ENCODE results near the gene MYPN.

Gene MYPN

DNA sequence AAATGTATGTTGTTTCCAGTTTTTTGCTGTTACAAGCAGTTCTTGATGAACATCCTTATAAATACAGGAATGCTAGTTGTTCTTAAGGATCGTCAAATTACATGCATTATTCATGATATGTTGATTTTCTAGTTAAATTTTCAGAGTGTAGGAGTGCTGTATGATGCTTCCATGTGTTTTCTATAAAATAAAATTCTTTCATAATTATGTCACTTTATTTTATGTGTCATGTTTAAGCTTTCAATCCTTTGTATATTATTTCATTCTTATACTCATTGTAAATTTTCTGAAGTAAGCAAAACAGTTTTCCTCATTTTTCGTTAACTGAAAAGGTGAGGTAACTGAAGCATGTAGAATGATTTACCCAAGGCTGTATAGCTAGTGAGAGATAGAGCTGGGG is 16.8 kb upstream of the MYPN start:
- no peak for DNase-seq

GRCh38 chr10:68095153-68095552 is 14.1 kb upstream of the MYPN start:
- no peak for DNase-seq

GRCh38 chr10:68096913-68097516 is 12.3 kb upstream of the MYPN start:
- DNase-seq: no peak

- DNase-seq: no peak
Measured at GRCh38 chr10:68099736-68100135, 9.6 kb upstream of the MYPN start.

GRCh38 chr10:68101066-68101465 is 8.2 kb upstream of the MYPN start:
- no peak for DNase-seq

- DNase-seq: no peak
Measured at GRCh38 chr10:68103261-68103878, 5.9 kb upstream of the MYPN start.

GRCh38 chr10:68103901-68104300 is 5.4 kb upstream of the MYPN start:
- DNase-seq: no peak

GRCh38 chr10:68105820-68106219 is 3.5 kb upstream of the MYPN start:
- no peak for DNase-seq

GRCh38 chr10:68106656-68107055 is 2.6 kb upstream of the MYPN start:
- no peak for DNase-seq

GRCh38 chr10:68107651-68108050 is 1.6 kb upstream of the MYPN start:
- no peak for DNase-seq

GRCh38 chr10:68108051-68108450 is 1.2 kb upstream of the MYPN start:
- DNase-seq: no peak

DNA sequence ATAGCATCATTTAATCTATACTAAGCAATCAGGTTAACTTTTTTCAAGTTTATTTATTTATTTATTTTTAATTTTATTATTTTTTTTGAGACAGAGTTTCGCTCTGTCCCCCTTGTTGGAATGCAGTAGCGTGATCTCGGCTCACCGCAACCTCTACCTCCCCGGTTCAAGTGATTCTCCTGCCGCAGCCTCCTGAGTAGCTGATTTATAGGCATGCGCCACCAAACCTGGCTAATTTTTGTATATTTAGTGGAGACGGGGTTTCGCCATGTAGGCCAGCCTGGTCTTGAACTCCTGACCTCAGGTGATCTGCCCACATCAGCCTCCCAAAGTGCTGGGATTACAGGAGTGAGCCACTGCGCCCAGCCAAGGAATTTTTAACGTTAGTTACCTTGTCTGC is 635 bp upstream of the MYPN start:
- DNase-seq: no peak

DNA sequence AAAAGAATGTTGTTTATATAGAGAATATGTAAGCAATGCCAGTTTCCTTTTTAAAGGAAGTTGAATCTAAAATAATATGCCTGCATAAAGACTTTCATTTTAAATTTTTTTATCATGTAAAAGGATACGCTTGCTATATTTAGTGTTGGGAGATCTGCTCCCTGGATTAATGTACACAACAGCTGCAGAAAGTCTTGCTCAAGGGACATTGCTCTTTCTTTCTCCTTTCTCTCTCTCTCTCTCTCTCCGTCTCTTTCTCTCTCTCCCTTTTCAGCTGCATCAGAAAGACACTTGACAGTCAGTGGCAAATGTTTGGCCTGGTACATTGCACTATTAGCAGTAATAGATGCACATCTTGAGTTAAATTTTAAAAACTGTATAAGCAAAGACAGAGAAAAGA is 739 bp downstream of the MYPN start:
- no peak for DNase-seq

DNA sequence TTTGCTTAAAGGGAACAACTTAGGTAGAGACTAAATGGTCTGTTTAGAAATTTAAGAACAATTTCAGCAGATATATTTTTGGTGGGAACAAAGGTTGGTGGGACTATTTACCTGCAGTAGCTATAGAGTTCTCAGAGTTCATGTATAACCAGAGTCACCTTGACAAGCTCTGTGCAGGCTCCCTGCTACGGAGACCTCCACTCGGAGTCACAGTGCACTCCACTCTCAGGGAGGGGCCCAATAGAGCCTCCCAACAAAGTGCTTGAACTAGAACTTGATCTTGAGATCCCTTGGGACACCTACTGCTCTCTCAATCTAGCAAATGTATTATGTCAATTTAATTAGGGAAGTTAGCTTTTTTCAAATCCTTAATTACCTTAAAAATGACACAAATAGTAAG is 2.3 kb downstream of the MYPN start:
- no peak for DNase-seq

GRCh38 chr10:68112837-68113236 is 3.5 kb downstream of the MYPN start:
- DNase-seq: no peak

GRCh38 chr10:68118657-68119056 is 9.4 kb downstream of the MYPN start:
- DNase-seq: no peak

DNA sequence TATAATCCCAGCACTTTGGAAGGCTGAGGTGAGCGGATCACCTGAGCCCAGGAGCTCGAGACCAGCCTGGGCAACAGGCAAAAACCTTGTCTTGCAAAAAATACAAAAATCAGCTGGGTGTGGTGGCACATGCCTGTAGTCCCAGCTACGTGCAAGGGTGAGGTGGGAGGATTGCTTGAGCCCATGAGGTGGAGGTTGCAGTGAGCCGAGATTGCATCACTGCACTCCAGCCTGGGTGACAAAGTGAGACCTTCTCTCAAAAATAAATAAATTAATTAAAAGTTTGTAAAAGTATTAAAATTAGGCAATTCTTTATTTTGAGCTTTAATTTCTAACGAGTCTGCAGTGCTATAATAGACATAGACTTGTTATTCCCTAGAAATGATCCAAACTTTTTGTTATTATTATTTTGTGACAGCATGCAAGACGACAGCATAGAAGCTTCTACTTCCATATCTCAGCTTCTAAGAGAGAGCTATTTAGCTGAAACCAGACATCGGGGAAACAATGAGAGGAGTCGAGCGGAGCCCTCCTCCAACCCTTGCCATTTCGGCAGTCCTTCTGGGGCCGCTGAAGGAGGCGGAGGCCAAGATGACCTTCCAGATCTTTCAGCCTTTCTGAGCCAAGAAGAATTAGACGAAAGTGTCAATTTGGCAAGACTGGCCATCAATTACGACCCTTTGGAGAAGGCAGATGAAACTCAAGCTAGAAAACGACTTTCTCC is 11.9 kb downstream of the MYPN start:
- DNase-seq: no peak

DNA sequence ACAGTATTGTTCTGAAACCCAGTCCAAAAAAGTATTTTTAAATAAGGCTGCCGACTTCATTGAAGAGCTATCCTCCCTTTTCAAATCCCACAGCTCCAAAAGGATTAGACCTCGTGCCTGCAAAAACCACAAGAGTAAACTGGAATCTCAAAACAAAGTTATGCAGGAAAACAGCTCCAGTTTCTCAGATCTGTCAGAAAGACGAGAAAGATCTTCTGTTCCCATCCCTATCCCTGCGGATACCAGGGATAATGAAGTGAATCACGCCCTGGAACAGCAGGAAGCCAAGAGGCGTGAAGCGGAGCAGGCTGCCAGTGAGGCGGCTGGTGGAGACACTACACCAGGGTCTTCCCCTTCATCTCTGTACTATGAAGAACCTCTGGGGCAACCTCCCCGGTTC is 12.6 kb downstream of the MYPN start:
- DNase-seq: no peak

- no peak for DNase-seq
Measured at GRCh38 chr10:68124718-68125117, 15.4 kb downstream of the MYPN start.

DNA sequence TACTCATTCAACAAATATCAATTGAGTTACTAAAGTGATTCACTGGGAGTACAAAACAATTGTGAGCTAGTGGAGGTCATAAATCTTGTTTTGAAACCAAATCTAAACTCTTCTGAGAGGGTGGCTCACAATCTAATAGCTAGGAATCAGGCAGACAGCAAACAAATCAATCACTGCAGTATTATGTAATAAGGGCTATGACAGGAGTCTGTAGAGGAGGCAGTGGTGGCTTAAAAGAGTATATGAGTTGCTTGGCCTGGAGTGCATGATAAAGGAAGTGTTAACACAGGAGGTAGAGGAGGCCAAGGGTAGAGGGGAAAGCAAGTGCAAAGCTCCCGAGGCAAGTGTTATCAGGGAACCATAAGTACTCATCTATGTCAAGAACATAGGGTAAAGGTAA is 16.5 kb downstream of the MYPN start:
- no peak for DNase-seq

GRCh38 chr10:68128015-68128414 is 18.7 kb downstream of the MYPN start:
- DNase-seq: no peak

DNA sequence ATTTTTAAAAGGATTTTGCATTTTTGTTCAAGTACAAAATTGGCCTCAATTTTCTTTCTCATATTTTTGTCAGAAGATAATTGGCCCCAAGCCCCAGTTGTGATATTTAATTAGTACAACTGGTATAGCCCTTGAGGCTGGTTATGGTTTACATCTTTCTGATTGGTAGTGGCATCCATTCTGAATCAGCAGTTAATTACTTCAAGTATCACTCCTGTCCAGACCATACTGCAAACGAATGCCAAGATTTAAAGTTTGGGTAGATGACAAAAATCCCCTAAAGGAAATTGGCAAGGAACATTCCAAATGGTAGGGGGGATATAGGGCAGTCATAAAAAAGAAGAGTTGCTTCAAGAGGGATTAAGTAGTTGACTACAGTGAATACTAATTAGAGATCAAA is 23.1 kb downstream of the MYPN start:
- no peak for DNase-seq

DNA sequence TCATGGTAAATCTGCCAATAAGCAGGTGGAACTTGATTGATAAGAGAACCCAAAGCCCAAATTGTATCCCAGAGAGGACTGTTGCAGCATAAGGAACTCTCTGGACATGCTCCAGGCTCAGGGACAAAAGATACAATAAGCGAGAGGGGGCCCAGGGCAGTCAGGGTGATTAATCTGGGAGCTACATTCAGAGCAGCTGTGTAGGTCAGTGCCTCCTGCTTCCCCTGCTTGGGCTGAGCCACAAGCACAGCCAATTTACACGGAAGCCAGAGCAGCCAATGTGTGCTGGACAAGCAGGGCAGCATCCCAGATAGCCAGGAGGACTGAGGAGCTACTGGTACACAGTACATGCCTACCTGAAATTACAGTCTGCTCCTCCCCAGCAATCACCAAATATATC is 24.2 kb downstream of the MYPN start:
- DNase-seq: no peak

- no peak for DNase-seq
Measured at GRCh38 chr10:68135362-68135761, 26.1 kb downstream of the MYPN start.

Measured in stimulated activated CD8-positive, alpha-beta memory T cell treated with anti-CD3 and anti-CD28 coated beads, Interleukin-4, amount 100 ng/mL, for 48 hours (primary cell).